Neural crest cell (in vitro differentiated cells): Measurements from ENCODE around the gene CCSER2. TPM values are rescaled to one million over a fixed set of nuclear protein-coding genes. Genes with fewer than 3 reads are reported as not detected.

Experiments
- DNase-seq: peaks from one replicate; pipeline ENCODE4 v3.0.0; 2021; ENCODE audit warnings: low read depth, mixed read lengths, low spot score
- H3K27ac Mint-ChIP-seq: one replicate; pipeline ENCODE4 v1.8.0; 2021; ENCODE audit warnings: mild to moderate bottlenecking, mixed read lengths; ENCODE audit not compliant: unreplicated experiment
- H3K27me3 Mint-ChIP-seq: 2 replicates; pipeline ENCODE4 v1.8.0; 2021; ENCODE audit warnings: low read depth, mild to moderate bottlenecking, mixed read lengths
- H3K36me3 Mint-ChIP-seq: 2 replicates; pipeline ENCODE4 v1.8.0; 2021; ENCODE audit warnings: low read depth, mild to moderate bottlenecking, mixed read lengths
- H3K4me1 Mint-ChIP-seq: 2 replicates; pipeline ENCODE4 v1.8.0; 2021; ENCODE audit warnings: mixed read lengths
- H3K4me3 Mint-ChIP-seq: one replicate; pipeline ENCODE4 v1.8.0; 2021; ENCODE audit warnings: mild to moderate bottlenecking, mixed read lengths
- H3K9me3 Mint-ChIP-seq: 2 replicates; pipeline ENCODE4 v1.8.0; 2021; ENCODE audit warnings: mixed read lengths
- total RNA-seq: library from RNA; stranded (reverse); gene quantifications from 2 replicates; pipeline ENCODE4 v1.2.1, GENCODE V29; 2021
- TF ChIP-seq, protein P1 (sequence below): fragments of 200-600 bp; sonication (generic); conservative IDR thresholded peaks from 2 replicates; pipeline ENCODE4 v1.5.0; 2021; ENCODE audit warnings: antibody characterized with exemption, mild to moderate bottlenecking

The CCSER2 gene
- total RNA-seq, 1 donor from 2014 or later = 37.5 TPM

DNA sequence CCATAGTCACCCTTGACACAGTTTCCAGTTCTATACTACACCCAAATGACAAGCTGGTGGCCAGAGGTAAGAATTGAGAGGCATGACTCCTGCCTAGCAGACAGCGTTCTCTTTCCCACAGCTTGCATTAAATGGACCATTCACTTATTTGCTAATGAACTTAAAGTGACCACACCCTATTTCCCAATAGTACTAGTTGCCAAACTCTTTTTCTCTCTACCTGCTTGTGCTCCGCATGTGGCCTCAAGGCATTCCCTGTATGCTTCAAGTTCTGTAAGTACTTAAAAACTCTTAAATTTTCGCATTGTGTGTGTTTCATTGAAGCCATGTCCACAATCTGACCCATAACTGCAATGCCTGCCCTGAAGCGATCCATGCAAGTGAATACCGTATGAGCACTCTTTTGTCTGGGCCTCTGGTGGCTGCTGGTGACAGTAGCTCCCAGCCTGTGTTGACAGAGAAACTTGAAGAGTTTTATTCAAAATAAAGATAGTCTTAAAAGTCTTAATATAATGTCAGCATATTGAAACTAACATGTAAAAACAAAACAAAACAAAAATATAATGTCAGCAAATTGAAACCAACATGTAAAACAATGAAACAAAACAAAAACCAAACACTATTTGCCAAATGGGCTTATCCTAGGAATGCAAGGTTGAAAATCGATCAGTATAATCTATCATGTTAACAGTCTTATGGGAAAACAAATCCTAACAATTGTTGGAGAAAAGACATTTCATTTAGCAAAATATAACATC is 73.6 kb downstream of the CCSER2 start:
- H3K9me3 Mint-ChIP-seq = peaks cover 8% of the 10 kb centered on the region
- H3K4me3 Mint-ChIP-seq = no peak overlapping the region
- H3K36me3 Mint-ChIP-seq = peaks cover 28% of the 10 kb centered on the region
- TF ChIP-seq, protein P1, sequence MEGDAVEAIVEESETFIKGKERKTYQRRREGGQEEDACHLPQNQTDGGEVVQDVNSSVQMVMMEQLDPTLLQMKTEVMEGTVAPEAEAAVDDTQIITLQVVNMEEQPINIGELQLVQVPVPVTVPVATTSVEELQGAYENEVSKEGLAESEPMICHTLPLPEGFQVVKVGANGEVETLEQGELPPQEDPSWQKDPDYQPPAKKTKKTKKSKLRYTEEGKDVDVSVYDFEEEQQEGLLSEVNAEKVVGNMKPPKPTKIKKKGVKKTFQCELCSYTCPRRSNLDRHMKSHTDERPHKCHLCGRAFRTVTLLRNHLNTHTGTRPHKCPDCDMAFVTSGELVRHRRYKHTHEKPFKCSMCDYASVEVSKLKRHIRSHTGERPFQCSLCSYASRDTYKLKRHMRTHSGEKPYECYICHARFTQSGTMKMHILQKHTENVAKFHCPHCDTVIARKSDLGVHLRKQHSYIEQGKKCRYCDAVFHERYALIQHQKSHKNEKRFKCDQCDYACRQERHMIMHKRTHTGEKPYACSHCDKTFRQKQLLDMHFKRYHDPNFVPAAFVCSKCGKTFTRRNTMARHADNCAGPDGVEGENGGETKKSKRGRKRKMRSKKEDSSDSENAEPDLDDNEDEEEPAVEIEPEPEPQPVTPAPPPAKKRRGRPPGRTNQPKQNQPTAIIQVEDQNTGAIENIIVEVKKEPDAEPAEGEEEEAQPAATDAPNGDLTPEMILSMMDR = no peak
- H3K4me1 Mint-ChIP-seq = peaks cover 17% of the 10 kb centered on the region
- DNase-seq = no peak
- H3K27me3 Mint-ChIP-seq = no peaks in the 10 kb centered on the region
- no peak overlapping the region for H3K27ac Mint-ChIP-seq

DNA sequence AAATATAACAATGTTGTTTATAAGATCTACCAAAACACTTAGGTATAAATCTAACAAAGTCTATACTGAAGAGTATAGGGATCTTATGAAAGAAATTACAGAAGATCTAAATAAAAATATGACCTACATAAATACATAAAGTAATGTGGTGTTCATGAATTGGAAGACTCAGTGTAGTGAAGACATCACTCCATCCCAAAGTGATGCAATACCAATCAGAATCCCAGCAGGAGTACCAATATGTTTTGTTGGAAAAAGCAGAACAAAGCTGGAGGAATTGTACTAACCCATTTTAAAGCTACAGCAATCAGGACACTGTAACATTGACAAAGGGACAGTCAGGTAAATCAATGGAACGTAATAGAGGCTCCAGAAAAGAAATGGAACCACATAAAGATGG is 76.4 kb downstream of the CCSER2 start:
- H3K9me3 Mint-ChIP-seq = peaks cover 2% of the 10 kb centered on the region
- peaks cover 24% of the 10 kb centered on the region for H3K36me3 Mint-ChIP-seq
- peaks cover 17% of the 10 kb centered on the region for H3K4me1 Mint-ChIP-seq
- TF ChIP-seq, protein P1 = no peak
- H3K4me3 Mint-ChIP-seq = no peak overlapping the region
- H3K27me3 Mint-ChIP-seq = no peaks in the 10 kb centered on the region
- H3K27ac Mint-ChIP-seq = no peak overlapping the region
- DNase-seq = no peak

- DNase-seq = no peak
- TF ChIP-seq, protein P1 = no peak
- H3K36me3 Mint-ChIP-seq = peaks cover 25% of the 10 kb centered on the region
- H3K4me1 Mint-ChIP-seq = peaks cover 17% of the 10 kb centered on the region
- no peak overlapping the region for H3K27ac Mint-ChIP-seq
- H3K27me3 Mint-ChIP-seq = no peaks in the 10 kb centered on the region
- peaks cover 7% of the 10 kb centered on the region for H3K9me3 Mint-ChIP-seq
- no peak overlapping the region for H3K4me3 Mint-ChIP-seq
Observed at GRCh38 chr10:84405662-84406061, 77.3 kb downstream of the CCSER2 start.

- Mint-ChIP-seq H3K36me3 (peaks cover 26% of the 10 kb centered on the region), H3K4me1 (peaks cover 10% of the 10 kb centered on the region), H3K9me3 (peaks cover 14% of the 10 kb centered on the region), H3K4me3 (no peak overlapping the region), H3K27ac (no peak overlapping the region), H3K27me3 (no peaks in the 10 kb centered on the region)
- DNase-seq = no peak
- TF ChIP-seq, protein P1 = no peak
Observed at GRCh38 chr10:84406561-84406960, 78.2 kb downstream of the CCSER2 start.

GRCh38 chr10:84407388-84408049 is 79.1 kb downstream of the CCSER2 start:
- Mint-ChIP-seq H3K27ac (no peak overlapping the region), H3K36me3 (peaks cover 32% of the 10 kb centered on the region), H3K4me3 (no peak overlapping the region), H3K4me1 (peaks cover 4% of the 10 kb centered on the region), H3K27me3 (no peaks in the 10 kb centered on the region), H3K9me3 (peaks cover 21% of the 10 kb centered on the region)
- TF ChIP-seq, protein P1 = no peak
- DNase-seq = no peak
